ENCODE measurements around the gene CASKIN1.

Gene CASKIN1

DNA sequence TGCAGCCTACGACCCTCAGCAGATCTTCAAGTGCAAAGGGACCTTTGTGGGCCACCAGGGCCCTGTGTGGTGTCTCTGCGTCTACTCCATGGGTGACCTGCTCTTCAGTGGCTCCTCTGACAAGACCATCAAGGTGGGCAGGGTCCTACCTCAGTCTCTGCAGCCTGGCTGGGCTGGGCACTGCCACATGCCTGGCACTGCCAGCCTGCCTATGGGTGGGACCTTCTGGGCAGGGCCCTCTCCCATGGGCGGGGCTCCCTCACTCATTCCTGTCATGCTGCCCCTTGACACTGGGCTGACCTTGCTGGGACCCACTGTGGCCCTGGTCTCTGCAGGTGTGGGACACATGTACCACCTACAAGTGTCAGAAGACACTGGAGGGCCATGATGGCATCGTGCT lies 22.5 kb downstream of the CASKIN1 start:
- DNase-seq (ENCODE audit: low read depth) = no peak

DNA sequence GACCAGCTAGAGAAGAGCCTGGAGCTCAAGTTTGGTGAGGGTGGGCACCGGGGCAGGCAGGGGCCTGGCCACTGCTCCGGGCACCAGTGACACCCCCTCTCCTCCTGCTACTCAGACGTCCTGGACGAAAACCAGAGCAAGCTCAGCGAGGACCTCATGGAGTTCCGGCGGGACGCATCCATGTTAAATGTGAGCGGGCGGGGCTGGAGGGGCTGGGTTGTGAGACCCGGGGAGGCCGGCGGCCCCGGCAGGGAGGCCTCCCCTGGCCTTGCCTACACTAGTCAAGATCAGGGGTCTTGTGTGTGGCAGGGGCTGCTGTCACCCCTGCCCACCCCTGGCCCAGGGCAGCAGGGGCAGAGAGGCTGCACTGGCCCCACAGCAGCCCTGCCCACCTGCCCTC lies 23.0 kb downstream of the CASKIN1 start:
- no peak for DNase-seq (ENCODE audit: low read depth)

DNA sequence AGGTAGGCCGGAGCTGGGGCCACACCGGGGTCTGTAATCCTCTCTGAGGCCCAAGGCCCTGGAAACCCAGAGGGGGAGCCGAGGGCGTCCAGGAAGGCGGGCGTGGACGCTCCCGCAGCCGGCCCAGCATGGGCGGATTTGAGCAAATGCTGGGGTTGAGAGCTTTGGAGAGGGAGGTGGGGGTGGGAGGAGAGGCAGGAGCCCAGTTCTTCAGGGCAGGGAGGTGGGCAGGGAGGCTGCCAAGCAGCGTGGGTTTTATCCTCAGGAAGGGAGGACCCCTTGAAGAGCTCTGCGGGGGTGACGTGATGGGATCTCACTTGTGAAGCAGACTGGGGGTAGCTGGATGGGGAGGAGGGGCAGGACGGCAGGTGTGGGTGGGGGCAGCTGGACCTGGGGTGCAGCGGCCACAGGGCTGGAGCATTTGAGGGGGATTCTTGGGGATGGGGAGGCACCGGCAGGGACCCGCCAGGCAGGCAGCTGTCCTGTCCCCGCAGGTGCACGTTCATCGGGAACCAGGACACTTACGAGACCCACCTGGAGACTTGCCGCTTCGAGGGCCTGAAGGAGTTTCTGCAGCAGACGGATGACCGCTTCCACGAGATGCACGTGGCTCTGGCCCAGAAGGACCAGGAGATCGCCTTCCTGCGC lies 23.6 kb downstream of the CASKIN1 start:
- no peak for DNase-seq (ENCODE audit: low read depth)

DNA sequence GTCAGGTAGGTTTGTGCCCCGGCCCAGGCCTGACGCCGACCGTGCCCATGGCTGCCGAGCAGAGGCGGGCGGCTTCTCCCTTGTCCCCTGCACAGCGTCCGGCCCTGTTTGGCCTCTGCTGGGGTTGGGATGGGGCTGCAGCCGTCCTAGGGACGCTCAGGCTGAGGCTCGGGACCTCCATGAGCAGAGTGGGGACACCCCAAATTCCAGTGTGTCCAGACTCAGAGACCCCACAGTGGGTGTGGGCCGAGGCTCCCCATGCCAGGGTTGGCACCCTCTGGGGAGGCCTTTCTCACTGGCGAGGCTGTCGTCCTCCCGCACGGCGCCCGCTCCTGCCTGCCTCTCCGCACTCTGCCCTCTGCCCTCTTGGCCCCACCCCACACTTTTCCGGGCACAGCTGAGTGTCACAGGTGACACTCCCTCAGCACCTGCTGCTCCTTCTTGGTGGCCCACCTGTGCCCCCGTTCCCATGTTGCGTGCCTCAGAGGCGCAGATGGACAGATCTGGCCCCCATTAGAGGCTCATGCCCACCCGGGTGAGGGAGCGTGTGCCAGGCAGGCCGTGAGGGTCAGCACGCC lies 24.7 kb downstream of the CASKIN1 start:
- DNase-seq (ENCODE audit: low read depth) = no peak

DNA sequence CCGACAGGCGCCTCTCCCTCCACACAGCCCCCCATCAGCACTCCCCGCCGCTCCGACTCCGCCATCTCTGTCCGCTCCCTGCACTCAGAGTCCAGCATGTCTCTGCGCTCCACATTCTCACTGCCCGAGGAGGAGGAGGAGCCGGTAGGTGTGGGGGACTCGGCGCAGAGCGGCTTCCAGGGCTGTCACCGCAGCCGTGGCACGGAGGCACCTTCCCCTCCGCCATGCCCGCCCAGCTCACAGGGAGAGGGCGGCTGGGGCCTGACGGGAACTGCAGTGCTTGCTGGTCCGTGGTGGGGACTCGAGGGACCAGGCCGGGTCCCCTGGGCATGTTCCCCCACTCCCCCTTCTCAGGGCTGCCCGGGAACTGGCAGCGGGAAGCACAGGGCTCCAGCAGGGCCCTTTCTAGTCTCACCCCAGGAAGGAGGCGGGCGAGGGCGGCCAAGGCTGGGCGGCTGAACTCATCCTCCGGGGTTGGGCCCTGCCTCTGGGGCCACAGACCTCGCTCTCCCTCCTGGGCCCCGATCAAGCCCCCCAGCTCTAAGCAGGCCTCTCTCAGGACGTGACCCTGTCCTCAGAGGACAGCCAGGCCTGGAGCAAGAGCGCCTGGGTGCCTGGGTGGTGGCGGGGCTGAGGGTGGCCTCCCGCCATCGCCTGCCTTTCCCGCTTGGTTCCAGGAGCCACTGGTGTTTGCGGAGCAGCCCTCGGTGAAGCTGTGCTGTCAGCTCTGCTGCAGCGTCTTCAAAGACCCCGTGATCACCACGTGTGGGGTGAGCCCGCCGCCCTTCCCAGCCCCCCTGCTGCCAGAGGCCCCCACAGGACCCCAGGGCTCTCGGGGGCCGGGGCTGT lies 25.6 kb downstream of the CASKIN1 start:
- DNase-seq (ENCODE audit: low read depth) = no peak

DNA sequence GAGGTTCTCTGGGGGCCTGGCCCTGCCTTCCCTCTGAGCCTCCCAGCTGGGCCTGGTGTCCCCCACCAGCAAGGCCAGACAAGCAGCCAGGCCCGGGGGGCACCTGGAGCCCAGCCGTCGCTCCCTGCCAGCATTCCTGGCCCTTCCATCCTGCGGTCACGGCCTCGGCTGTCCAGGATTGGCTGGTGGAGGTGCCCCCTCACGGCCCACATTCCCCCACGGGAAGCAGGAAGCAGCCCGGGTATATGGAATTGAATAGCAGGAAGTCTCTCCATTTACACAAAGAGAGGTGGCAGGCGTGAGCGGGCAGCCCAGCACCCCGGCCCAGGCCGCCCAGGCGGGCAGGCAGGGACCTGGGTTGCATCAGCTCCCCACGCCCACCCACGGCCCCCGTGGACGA lies 26.3 kb downstream of the CASKIN1 start:
- no peak for DNase-seq (ENCODE audit: low read depth)

DNA sequence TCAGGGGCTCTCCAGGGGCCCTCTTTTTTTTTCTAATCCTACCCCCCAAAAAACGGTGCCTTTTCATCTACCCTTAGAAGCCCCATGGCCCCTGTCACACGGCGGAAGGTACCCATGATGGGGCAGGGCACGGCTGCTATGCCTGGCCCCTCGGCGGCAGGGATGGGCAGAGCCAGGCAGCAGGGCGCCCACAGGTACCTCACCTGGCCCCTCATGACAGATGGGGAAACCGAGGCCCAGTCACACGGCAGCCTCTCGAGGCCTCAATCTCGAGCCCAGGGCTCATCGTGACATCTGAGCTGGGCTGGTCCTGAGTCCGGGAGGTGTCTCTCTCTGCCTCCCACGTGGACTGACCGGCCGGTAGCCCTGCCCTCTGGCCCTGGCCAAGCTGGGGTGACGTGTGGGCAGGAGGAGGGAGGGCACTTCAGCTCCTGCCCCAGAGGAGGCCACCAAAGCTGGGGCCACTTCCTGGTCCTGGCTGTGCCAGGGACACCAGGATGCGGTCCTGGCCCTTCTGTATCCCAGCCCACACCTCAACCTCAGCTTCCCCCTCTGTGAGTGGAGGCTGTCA lies 29.3 kb downstream of the CASKIN1 start:
- DNase-seq (ENCODE audit: low read depth) = no peak

DNA sequence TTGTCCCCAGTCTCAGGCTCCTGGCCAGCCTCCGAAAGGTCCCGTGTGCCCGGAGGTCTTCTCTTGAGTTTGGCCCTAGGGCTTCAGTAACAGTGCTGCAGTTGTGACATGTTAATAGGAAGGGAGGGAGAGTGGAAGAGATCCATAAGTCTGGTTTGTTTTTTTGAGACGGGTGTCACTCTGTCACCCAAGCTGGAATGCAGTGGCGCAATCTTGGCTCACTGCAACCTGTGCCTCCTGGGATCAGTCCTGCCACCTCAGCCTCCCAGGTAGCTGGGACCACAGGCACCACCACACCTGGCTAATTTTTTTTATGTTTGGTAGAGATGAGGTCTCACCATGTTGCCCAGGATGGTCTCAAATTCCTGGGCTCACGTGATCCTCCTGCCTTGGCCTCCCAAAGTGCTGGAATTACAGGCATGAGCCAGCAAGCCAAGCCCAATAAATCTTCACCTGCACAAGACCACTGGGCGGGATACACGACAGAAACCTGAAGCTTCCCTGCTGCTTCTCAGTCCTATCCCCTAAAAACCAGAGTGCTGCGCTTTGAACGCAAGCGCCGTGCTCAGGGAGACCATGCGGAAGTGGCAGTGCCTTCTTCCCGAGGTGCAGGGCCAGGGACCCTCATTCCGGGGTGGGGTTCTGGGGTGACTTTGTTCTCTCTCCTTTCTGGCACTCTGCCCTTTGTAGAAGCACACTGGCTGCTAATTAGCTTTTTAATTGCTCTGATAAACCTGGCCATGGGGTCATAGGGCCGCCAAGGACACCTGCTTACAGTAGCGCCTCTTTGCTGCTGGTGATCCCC lies 29.9 kb downstream of the CASKIN1 start:
- no peak for DNase-seq (ENCODE audit: low read depth)

DNA sequence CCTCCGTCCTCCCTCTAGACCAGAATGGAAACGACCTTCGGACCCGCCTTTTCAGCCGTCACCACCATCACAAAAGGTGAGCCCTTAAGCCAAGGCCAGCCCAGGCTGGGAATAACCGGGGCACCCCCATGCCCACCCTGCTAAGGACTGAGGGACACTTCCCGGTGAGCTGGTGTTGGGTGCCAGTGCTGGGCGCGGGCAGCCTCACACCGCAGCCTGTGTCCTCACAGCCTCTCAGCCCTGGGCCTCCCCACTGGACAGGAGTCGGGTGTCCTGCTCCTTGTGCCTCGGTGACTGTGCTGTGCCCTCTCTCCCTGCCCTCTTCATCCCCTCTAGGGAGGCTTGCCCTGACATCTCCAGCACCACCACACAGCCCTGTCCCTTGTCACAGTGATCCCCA lies 30.5 kb downstream of the CASKIN1 start:
- no peak for DNase-seq (ENCODE audit: low read depth)

DNA sequence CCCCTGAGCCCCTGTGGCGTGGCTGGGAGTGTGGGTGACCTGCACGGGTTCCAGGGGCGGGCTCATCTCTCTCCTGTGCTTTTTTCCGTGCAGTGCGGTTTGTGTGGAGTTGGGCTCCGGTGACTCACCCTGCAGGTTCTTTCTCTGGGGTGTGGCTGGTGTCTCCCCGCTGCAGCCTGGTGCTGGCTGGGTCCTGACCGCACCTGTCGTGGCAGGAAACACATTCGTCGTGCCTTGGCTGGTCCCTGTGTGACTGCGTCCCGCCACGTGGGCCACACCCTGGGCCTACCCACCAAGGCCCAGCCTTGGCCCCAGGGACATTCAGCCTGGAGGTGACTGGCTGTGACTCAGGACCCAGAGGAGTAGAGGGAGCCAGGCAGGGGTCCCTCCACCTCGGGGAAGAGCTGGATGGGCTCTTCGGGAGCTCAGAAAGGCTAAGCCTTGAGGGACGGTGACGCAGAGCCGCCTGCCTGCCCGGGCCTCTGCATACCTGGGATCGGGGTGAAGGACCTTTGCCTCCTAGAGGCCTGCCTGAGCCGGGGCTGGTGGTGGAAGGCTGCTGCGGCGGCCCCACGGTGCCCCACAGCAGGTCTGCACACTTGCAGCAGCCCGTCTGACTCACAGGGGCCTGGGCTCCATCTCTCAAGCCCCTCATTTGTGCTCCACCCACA lies 33.1 kb downstream of the CASKIN1 start:
- DNase-seq (ENCODE audit: low read depth) = no peak

DNA sequence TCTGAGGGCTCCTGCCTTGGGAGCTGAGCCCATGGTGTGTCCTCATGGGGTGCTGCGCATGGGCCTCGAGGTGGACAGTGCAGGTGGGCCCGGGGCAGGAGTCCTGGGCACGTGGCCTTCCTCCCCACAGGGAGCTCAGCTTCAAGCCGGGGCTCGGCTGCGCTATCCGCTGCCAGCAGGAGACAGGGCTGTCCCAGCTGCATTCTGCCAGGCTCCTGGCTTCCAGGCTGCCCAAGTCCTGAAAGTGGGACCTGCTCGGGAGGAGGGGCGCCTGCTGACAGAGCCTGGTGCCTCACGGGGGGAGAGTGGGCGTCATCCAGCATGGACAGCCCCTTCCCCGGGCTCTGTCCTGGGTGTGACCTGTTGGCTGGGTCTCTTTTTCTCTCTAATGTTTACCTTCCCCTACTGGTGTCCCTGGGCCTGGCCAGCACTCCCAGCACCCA lies 33.7 kb downstream of the CASKIN1 start:
- no peak for DNase-seq (ENCODE audit: low read depth)

DNA sequence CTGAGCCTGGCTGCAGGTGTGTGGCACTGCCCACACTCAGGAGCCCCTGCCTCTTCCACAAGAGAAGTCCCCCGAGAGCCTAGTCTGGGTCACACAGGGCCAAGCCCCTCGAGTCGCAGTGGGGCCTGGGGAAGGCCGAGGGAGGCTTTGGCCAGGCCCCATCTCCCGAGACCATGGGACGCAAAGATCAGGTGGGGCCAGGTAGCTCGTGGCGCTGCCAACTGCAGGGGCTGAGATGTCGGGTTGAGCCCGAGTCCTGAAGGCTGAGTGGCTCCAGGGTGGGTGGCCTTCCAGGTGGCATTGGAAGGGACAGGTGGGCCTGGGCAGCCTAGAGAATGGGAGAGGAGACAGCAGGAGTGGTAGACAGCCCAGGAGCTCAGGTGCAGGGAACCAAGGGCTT lies 34.5 kb downstream of the CASKIN1 start:
- DNase-seq (ENCODE audit: low read depth) = no peak

DNA sequence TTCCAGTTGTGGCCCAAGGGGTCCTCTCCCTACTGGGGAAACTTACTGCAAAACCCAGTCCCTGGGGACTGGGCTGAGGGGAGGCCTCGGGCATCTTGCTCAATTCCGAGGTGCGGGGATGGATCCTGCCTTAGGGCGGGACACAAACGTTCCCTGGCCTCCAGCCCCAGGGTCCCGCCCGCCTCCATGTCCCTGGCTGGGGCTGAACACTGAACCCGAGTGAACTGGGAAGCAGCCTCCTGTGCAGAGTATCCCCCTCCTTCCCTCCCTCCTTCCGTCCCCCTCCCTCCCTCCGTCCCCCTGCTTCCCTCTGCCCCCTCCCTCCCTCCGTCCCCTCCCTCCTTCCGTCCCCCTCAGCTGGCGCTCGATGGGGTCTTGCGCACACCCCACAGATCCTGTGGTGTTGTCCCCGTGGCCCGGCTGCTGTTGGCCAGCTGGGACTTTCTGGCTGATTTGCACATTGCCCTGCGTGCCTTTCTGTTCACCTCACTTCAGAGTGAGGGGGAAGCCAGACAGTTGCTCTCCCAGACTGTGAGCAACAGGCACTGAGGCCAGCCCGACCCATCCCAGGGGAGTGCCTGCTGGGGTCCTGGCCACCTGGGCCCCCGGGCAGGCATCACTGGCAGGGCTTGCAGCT lies 35.4 kb downstream of the CASKIN1 start:
- DNase-seq (ENCODE audit: low read depth) = no peak

DNA sequence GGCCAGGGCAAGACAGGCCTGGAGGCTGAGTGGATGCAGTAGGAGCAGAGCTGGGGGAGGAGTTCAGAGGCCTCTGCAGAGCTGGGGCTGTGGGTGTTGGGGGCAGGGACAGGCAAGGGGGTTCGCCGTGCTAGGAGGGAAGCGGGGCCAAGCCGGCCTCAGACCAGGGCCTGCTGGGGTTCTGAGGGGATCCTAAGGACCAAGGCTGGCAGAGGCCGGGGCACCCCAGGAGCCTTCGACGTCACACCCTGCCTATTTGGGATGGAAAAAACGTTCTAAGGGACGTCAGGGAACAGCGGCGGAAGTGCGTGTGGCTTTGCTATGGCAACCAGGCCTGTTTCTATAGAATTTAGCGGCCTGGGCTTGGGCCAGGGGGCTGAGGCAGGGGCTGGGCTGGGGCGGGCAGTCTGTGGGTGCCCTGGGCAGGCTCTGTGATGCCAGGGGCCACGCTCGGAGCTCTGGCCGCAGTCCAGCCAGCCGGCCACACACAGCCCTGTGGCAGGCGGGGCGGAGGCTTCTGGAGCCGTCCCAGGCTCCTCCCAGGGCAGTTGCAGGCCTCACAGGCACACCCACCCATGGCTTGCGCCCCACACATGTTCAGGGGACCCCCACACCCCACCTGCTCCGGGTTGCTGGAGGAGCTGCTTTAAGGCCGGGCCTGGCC lies 37.1 kb downstream of the CASKIN1 start:
- DNase-seq (ENCODE audit: low read depth) = no peak

DNA sequence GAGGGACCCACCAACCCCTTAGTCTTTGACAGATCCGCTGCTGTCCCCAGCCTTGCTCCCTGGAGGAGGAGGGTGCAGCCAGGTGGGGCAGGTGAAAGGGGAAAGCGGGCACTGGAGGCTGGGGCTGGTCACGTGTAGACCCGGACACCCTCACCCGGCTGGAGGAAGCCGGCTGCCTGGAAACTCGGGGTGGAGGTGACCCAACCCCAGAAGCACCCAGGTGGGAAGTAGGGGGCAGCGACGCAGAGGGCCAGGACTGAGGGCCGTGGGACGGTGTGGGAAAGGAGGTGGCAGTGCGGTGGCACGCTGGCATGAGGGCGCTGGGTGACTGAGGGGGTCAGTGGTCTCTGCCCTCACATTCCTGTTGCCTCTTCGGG lies 38.2 kb downstream of the CASKIN1 start:
- no peak for DNase-seq (ENCODE audit: low read depth)

DNA sequence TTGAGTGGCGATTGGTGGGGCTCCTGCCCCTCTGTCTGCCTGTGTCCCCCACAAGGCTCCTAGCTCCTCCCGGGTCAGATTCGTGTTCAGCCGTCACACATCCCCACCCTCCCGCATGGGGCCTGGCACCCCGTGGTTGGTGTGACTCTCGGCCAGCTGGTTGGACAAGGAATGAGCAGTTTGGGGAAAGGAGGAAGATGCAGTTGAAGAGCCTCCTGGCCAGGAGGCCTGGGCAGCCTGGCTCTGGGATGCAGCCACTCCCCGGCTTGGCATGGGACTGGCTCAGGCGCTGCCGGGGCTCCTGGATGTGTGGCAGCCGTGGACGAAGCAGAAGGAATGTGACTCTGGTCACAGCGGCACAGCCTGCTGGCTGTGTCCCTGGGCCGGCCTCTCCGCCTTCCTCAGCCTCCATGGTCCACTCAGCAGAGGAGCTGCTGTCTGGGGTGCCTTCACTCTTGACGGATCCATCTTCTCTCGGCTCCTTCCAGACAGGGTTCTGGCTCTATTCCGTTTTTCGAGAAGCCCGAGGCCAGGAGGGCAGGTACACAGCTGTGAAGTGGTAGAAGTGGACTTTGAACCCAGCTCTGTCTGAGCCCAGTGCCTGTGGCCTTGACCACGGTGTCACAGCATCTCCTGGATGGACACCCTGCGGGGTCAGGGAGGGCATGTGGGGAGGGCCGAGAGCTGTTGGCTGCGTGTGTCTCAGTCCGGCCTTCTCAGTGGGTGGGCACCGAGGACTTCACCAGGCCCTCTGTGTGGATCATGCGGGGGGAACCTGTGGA lies 38.7 kb downstream of the CASKIN1 start:
- no peak for DNase-seq (ENCODE audit: low read depth)

DNA sequence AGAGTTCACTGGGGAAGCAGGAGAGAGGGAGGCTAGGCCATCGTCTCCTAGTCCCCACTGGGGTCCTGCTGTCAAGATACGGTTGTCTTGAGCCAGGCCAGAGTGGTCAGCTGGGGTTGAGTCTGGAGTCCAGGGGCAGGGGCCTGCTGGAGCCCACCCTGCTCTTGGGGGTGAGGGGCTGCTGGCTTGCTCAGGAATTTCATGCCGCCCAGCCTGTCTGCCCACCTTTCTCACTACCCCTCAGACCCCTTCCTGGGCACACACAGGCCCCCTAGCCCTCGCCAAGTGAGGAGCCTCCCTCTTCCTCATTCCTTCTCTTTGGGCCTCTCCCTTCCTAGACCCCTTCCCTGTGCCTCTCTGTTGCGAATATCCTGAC lies 39.6 kb downstream of the CASKIN1 start:
- no peak for DNase-seq (ENCODE audit: low read depth)

DNA sequence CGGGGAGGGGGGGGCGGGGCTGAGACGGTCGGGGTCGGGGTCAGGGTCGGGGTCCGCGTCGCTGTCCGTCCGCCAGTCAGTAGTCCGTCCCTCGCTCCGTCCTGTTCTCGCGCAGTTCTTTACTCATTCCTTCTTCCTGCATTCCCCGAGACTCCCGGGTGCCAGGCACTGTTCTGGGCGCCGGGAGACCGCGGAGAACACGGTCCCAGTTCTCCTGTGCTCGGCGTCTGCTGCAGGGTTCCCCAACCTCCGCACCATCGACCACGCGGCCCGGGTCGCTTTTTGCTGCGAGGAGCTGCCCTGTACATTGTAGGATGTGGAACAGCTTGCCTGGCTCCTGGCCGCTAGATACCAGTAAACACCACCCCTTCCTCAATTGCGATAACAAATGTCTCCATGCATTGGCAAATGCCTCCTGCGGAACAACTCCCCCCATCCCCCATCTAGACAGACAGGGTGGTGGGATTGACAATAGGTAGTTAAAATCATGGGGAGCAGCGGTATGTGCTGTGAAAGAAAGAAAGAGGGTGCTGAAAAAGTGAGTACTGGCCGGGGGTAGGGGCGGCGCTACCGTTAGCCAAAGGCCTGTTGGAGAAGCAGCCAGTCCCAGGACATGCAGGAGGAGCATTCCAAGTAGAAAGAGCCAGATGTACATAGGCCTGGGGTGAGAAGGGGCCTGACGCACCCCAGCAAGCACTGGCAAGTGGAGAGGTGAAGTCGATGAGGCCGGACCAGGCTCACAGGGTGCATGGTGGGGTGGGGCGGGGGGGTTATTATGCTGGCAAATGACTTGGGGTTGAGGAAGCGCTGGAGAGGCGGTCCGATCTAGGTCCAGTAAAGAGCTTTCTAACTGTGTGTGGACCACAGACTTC lies 40.2 kb downstream of the CASKIN1 start:
- DNase-seq (ENCODE audit: low read depth) = no peak

Measured in activated T-cell treated with anti-CD3 and anti-CD28 coated beads for 24 hours (primary cell).